GM12878 (cell line): ENCODE measurements around the gene HTR3C. TPM values are rescaled to one million over a fixed set of nuclear protein-coding genes. Genes with fewer than 3 reads are reported as not detected.

Experiments
- ATAC-seq: fragments of 200-7000 bp; cut with Tn5 transposase; 3 replicates; pipeline ENCODE4 v1.9.1; 2020; ENCODE audit warnings: mild to moderate bottlenecking, moderate library complexity
- BruUV-seq: library from RNA; stranded (reverse); fragments of 400-500 nt; replicated peaks from 2 replicates; lab custom pipeline; 2021; lab: Mats Ljungman, UMichigan
- CTCF ChIA-PET: fragments of 300-600 bp; sonication (Branson Sonifier 250); formaldehyde crosslinking; extraction: SDS; loops from one replicate; lab custom pipeline; 2021; ENCODE audit warnings: inconsistent platforms; lab: Yijun Ruan, JAX
- POLR2A ChIA-PET: fragments of 350-600 bp; formaldehyde crosslinking; extraction: SDS; loops from one replicate; lab custom pipeline; 2021; ENCODE audit warnings: inconsistent platforms; lab: Charles Lee
- RAD21 ChIA-PET: fragments of 300-600 bp; sonication (Branson Sonifier 250); formaldehyde crosslinking; loops from one replicate; lab custom pipeline; 2023; ENCODE audit warnings: antibody characterized with exemption; ENCODE audit not compliant: unreplicated experiment; lab: Charles Lee
- SMC1A ChIA-PET: fragments of 300-600 bp; sonication (Branson Sonifier 250); formaldehyde crosslinking; loops from one replicate; lab custom pipeline; 2023; ENCODE audit not compliant: unreplicated experiment, uncharacterized antibody; lab: Charles Lee
- DNase-seq: peaks from one replicate; pipeline ENCODE4 v3.0.0-alpha.2; 2011; ENCODE audit warnings: low read depth, low spot score
- FAIRE-seq: peaks from 3 replicates; lab custom pipeline; 2011; peaks lifted over from hg19 to GRCh38; lab: Jason Lieb, UNC
- H2AFZ ChIP-seq: 2 replicates; pipeline ENCODE4 v1.6.0; 2011; ENCODE audit warnings: low read depth, low read length, control low read depth; ENCODE audit not compliant: control insufficient read depth
- H3K27ac ChIP-seq: 2 replicates; pipeline ENCODE4 v1.5.1; 2011; ENCODE audit warnings: control low read depth; ENCODE audit not compliant: control insufficient read depth, insufficient read depth
- H3K27me3 ChIP-seq, 2 experiments: replicated peaks in 1 of 2; 2 replicates each; pipeline versions ENCODE4 v1.6.0 to v1.6.1; 2011; ENCODE audit warnings: low read length in 1 of 2; ENCODE audit not compliant: control insufficient read depth in 2 of 2, insufficient read depth in 2 of 2
- H3K36me3 ChIP-seq, 2 experiments: 2 replicates each; pipeline ENCODE4 v1.5.1; 2011; ENCODE audit warnings: low read length in 1 of 2; ENCODE audit not compliant: control insufficient read depth in 2 of 2, insufficient read depth in 2 of 2
- H3K4me1 ChIP-seq: 2 replicates; pipeline ENCODE4 v1.6.1; 2011; ENCODE audit warnings: mild to moderate bottlenecking, low read length, moderate library complexity, mixed read lengths; ENCODE audit not compliant: control insufficient read depth, insufficient read depth
- H3K4me2 ChIP-seq: 2 replicates; pipeline ENCODE4 v1.6.0; 2011; ENCODE audit warnings: control low read depth; ENCODE audit not compliant: control insufficient read depth, insufficient read depth
- H3K4me3 ChIP-seq: fragments of 200-600 bp; sonication (generic); 2 replicates; pipeline ENCODE4 v1.5.1; 2016
- H3K79me2 ChIP-seq: 2 replicates; pipeline ENCODE4 v1.6.0; 2011; ENCODE audit warnings: low read length; ENCODE audit not compliant: control insufficient read depth, insufficient read depth
- H3K9ac ChIP-seq: 2 replicates; pipeline ENCODE4 v1.8.0; 2011; ENCODE audit warnings: low read length, control low read depth, mixed read lengths; ENCODE audit not compliant: control insufficient read depth, insufficient read depth
- H3K9me3 ChIP-seq: replicated peaks from 3 replicates; pipeline ENCODE4 v1.5.1; 2011; ENCODE audit warnings: mild to moderate bottlenecking, low read length; ENCODE audit not compliant: control insufficient read depth, insufficient read depth
- H4K20me1 ChIP-seq: 2 replicates; pipeline ENCODE4 v1.6.0; 2011; ENCODE audit not compliant: control insufficient read depth, insufficient read depth
- EED ChIP-seq: sonication (generic); IDR thresholded peaks from 2 replicates; pipeline ENCODE4 v1.6.1; 2016; ENCODE audit warnings: antibody characterized with exemption, low read depth
- EZH2 ChIP-seq: IDR thresholded peaks from 2 replicates; pipeline ENCODE4 v1.6.1; 2012; ENCODE audit warnings: low read depth, mild to moderate bottlenecking, control low read depth, inconsistent platforms, low read length, borderline replicate concordance; ENCODE audit not compliant: control insufficient read depth
- HDGF ChIP-seq: fragments of 450-650 bp; IDR thresholded peaks from 2 replicates; pipeline ENCODE4 v1.6.1; 2016; ENCODE audit warnings: antibody characterized with exemption
- MEF2B ChIP-seq: fragments of 450-650 bp; IDR thresholded peaks from 2 replicates; pipeline ENCODE4 v1.6.1; 2018; ENCODE audit warnings: mild to moderate bottlenecking, moderate library complexity; ENCODE audit not compliant: partially characterized antibody, poor library complexity, severe bottlenecking
- MTA2 ChIP-seq: fragments of 450-650 bp; IDR thresholded peaks from 2 replicates; pipeline ENCODE4 v1.6.1; 2016; ENCODE audit warnings: low read depth, mild to moderate bottlenecking, moderate library complexity
- NR2C1 ChIP-seq: fragments of 450-650 bp; IDR thresholded peaks from 2 replicates; pipeline ENCODE4 v1.6.1; 2017; ENCODE audit warnings: antibody characterized with exemption, mild to moderate bottlenecking, moderate library complexity
- NR2F1 ChIP-seq: fragments of 450-650 bp; conservative IDR thresholded peaks from 2 replicates; pipeline ENCODE4 v1.6.1; 2017; ENCODE audit warnings: mild to moderate bottlenecking
- PBX3 ChIP-seq: IDR thresholded peaks from 2 replicates; pipeline ENCODE4 v1.6.1; 2011; ENCODE audit warnings: mild to moderate bottlenecking, low read depth, low read length, moderate library complexity; ENCODE audit not compliant: insufficient replicate concordance
- POLR2AphosphoS5 ChIP-seq: IDR thresholded peaks from 2 replicates; pipeline ENCODE4 v1.6.1; 2011; ENCODE audit warnings: mild to moderate bottlenecking, low read length, inconsistent platforms
- SMC3 ChIP-seq: IDR thresholded peaks from 2 replicates; pipeline ENCODE4 v1.6.1; 2011; ENCODE audit warnings: low read length, improper control_type of control experiment, borderline replicate concordance
- TBL1XR1 ChIP-seq: IDR thresholded peaks from 2 replicates; pipeline ENCODE4 v1.6.1; 2012; ENCODE audit warnings: low read depth, low read length, improper control_type of control experiment
- USF2 ChIP-seq: IDR thresholded peaks from 2 replicates; pipeline ENCODE4 v1.6.1; 2011; ENCODE audit warnings: low read depth, low read length, improper control_type of control experiment, borderline replicate concordance
- ZSCAN29 ChIP-seq: fragments of 450-650 bp; IDR thresholded peaks from 2 replicates; pipeline ENCODE4 v1.6.1; 2017; ENCODE audit warnings: mild to moderate bottlenecking, moderate library complexity
- WGBS: methylation state at CpG from one replicate; pipeline ENCODE4 v1.1.6; 2016; ENCODE audit warnings: low lambda C conversion rate; ENCODE audit not compliant: insufficient replicate concordance, insufficient coverage; ENCODE audit errors: missing lambda C conversion rate; 5-methylcytosine and 5-hydroxymethylcytosine counted together
- in situ Hi-C: fragments of 300-500 bp; cut with MboI; formaldehyde crosslinking; loops from 9 replicates; pipeline ENCODE4 v1.14.3; 2018; ENCODE audit warnings: mixed read lengths
- intact Hi-C: fragments of 100-400 bp; cut with micrococcal nuclease; formaldehyde crosslinking; loops from one replicate; pipeline ENCODE4 v1.14.2; 2022; ENCODE audit not compliant: unreplicated experiment
- polyA plus RNA-seq, 11 experiments: library from polyadenylated mRNA; depleted of rRNA in 4 of 11; unstranded in 6 of 11; stranded (reverse) in 5 of 11; fragments of >200 nt; fragmentation: Nextera tagmentation in 4 of 11; fragmentation: Illumina TruSeq in 1 of 11; extraction: Ambion mirVana in 4 of 11; extraction: Trizol in 1 of 11; gene quantifications; 1 replicate in 1 of 11; 2 replicates in 10 of 11; pipeline versions ENCODE4 v1.2.1 to v1.2.3, GENCODE V29; 2011 to 2016; ENCODE audit warnings: inconsistent platforms in 2 of 11, missing spikeins in 2 of 11, low read depth in 1 of 11
- total RNA-seq, 4 experiments: library from RNA; depleted of rRNA in 3 of 4; stranded (reverse); fragments of >200 nt in 3 of 4; fragmentation: Illumina TruSeq in 1 of 4; extraction: Trizol in 1 of 4; gene quantifications; 2 replicates each; pipeline versions ENCODE4 v1.2.1 to v1.2.3, GENCODE V29; 2013 to 2021
- TF ChIP-seq, protein P1 (sequence below): IDR thresholded peaks from 2 replicates; pipeline ENCODE4 v1.6.1; 2012; ENCODE audit warnings: low read length, inconsistent platforms

The HTR3C gene
- total and polyA plus RNA-seq, 10 of the 15 experiments (the other 5 are each of a cell fraction or from before 2014, with no cell fraction given): not detected

DNA sequence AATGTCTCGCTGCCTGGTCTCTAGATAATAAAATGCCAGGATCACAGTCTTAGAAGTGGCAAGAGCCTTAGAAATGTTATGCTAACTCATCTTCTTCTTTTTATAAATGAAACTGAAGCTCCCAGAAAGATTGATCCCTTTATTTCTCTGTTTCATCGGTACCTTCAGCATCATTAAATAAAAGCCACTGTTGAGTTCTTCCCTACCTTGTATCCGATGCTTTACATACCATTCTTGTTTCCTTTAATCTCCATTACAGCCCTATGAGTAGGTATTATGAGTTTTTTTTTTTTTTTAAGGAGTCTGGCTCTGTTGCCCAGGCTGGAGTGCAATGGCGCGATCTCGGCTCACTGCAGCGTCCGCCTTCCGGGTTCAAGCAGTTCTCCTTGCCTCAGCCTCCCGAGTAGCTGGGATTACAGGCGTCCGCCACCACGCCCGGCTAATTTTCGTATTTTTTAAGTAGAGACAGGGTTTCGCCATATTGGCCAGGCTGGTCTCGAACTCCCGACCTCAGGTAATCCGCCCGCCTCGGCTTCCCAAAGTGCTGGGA lies 34.3 kb upstream of the HTR3C start (continued):
- TF ChIP-seq MTA2 (no peak), PBX3 (no peak), SMC3 (no peak), NR2F1 (no peak), TBL1XR1 (no peak), HDGF (no peak), EZH2 (no peak)
- TF ChIP-seq, protein P1, sequence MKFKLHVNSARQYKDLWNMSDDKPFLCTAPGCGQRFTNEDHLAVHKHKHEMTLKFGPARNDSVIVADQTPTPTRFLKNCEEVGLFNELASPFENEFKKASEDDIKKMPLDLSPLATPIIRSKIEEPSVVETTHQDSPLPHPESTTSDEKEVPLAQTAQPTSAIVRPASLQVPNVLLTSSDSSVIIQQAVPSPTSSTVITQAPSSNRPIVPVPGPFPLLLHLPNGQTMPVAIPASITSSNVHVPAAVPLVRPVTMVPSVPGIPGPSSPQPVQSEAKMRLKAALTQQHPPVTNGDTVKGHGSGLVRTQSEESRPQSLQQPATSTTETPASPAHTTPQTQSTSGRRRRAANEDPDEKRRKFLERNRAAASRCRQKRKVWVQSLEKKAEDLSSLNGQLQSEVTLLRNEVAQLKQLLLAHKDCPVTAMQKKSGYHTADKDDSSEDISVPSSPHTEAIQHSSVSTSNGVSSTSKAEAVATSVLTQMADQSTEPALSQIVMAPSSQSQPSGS: no peak

DNA sequence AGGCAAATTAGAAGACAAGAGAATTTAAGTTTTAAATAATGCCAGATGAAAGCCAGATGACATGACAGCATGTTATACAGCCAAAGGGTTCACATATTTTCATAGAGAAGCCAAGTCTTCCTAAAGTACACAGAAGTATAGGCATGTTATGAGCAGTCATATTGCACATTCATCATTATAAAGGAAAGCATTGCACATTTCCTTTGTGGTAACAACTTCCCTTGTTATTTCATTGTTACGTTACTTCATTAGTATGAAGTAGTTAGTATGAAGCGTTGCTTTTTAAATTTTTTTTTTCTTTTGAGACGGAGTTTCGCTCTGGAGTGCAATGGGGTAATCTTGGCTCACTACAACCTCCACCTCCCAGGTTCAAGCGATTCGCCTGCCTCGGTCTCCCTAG lies 30.5 kb upstream of the HTR3C start:
- Histone ChIP-seq H2AFZ (no peak overlapping the region), H3K4me1 (no peaks in the 10 kb centered on the region; the same call in 1 of the 2 replicates), H3K4me2 (no peak overlapping the region), H3K36me3 (no peaks in the 10 kb centered on the region), H3K27me3 (no peaks in the 10 kb centered on the region), H3K9ac (no peak overlapping the region), H3K79me2 (no peaks in the 10 kb centered on the region), H3K9me3 (no peaks in the 10 kb centered on the region), H4K20me1 (no peaks in the 10 kb centered on the region), H3K4me3 (no peak overlapping the region), H3K27ac (no peak overlapping the region)
- SMC1A ChIA-PET: no interaction called here
- 2% methylated on average over 5 of the region's 7 CpGs for WGBS
- no peak for FAIRE-seq
- RAD21 ChIA-PET: no interaction called here
- no peak for ATAC-seq
- intact Hi-C loops (no loop called here), in situ Hi-C loops (no loop called here)
- no peak for TF ChIP-seq NR2C1
- TF ChIP-seq EED: no peak
- TF ChIP-seq, protein P1: no peak
- no peak for TF ChIP-seq POLR2AphosphoS5
- no peak for TF ChIP-seq USF2
- no peak for TF ChIP-seq ZSCAN29
- TF ChIP-seq MEF2B: no peak
- POLR2A ChIA-PET: no interaction called here
- CTCF ChIA-PET: interaction anchor here (0.9 kb wide), 2 partner anchors 125 to 126 kb away, joined by 3 to 4 read pairs; no protein-coding TSS in a partner anchor
- no peak for DNase-seq
- BruUV-seq: no TSS peak
